Upper lobe of left lung (tissue), 6 donors: ENCODE measurements around the gene TRA2B. TPM values are rescaled to one million over a fixed set of nuclear protein-coding genes. Genes with fewer than 3 reads are reported as not detected.

Experiments
- ATAC-seq, 2 donors: fragments of 200-7000 bp; cut with Tn5 transposase; one replicate each; pipeline ENCODE4 v1.9.1; 2022; ENCODE audit warnings: mild to moderate bottlenecking in 2 of 2, moderate library complexity in 2 of 2; ENCODE audit not compliant: low FRiP score in 2 of 2
- DNase-seq, 2 donors: peaks; one replicate each; pipeline ENCODE4 v3.0.0-alpha.2; 2019 to 2020
- H3K27ac ChIP-seq, 4 donors: fragments of 200-600 bp; sonication (generic); one replicate each; pipeline ENCODE4 v1.5.1; 2016 to 2019
- H3K27me3 ChIP-seq, 4 donors: fragments of 200-600 bp; sonication (generic); one replicate each; pipeline ENCODE4 v1.5.1; 2017 to 2019
- H3K36me3 ChIP-seq, 4 donors: fragments of 200-600 bp; sonication (generic); one replicate each; pipeline ENCODE4 v1.5.1; 2016 to 2019
- H3K4me1 ChIP-seq, 4 donors: fragments of 200-600 bp; sonication (generic); one replicate each; pipeline ENCODE4 v1.5.1; 2018 to 2019
- H3K4me3 ChIP-seq, 4 donors: fragments of 200-600 bp; sonication (generic); one replicate each; pipeline ENCODE4 v1.5.1; 2017 to 2019; ENCODE audit warnings: mild to moderate bottlenecking in 2 of 4, moderate library complexity in 1 of 4
- H3K9me3 ChIP-seq, 4 donors: fragments of 200-600 bp; sonication (generic); one replicate each; pipeline ENCODE4 v1.5.1; 2018 to 2019
- CTCF ChIP-seq, 6 experiments: fragments of 450-650 bp in 4 of 6; fragments of 200-600 bp in 2 of 6; sonication (generic) in 2 of 6; IDR thresholded peaks; one replicate each; pipeline ENCODE4 v1.5.1; 2016 to 2019; ENCODE audit warnings: antibody characterized with exemption in 6 of 6
- EP300 ChIP-seq, 4 donors: sonication (generic); formaldehyde crosslinking; IDR thresholded peaks; one replicate each; pipeline ENCODE4 v1.5.1; 2017; ENCODE audit warnings: antibody characterized with exemption in 4 of 4, control low read depth in 2 of 4
- POLR2A ChIP-seq, 4 donors: fragments of 450-650 bp; IDR thresholded peaks; one replicate each; pipeline ENCODE4 v1.5.1; 2016 to 2017; ENCODE audit warnings: antibody characterized with exemption in 4 of 4, mild to moderate bottlenecking in 2 of 4
- POLR2AphosphoS5 ChIP-seq, 2 donors: sonication (generic); formaldehyde crosslinking; IDR thresholded peaks; one replicate each; pipeline ENCODE4 v1.5.1; 2017; ENCODE audit warnings: antibody characterized with exemption in 2 of 2
- WGBS, 2 donors: methylation state at CpG; one replicate each; pipeline ENCODE4 v1.1.5; 2017 to 2018; 5-methylcytosine and 5-hydroxymethylcytosine counted together
- total RNA-seq, 6 donors: library from RNA; depleted of rRNA in 4 of 6; stranded (reverse); fragments of >200 nt in 4 of 6; gene quantifications; one replicate each; pipeline versions ENCODE4 v1.1.0 to v1.2.1, GENCODE V29; 2016 to 2021
- donor health status: DM: no; HTN: no; CAD: no; lungs with moderate emphysema.
- donor health status: DM: no; HTN: yes; CAD: no; lungs with severe emphysema.

TRA2B gene
- total RNA-seq, 6 donors from 2014 or later: 90.9 to 336 (median 124) TPM

- 52 to 84% methylated on average over 2 of the region's 2 CpGs for WGBS, 2 donors
- Histone ChIP-seq H3K27me3 (no peaks in the 10 kb centered on the region), H3K36me3 (no peaks in the 10 kb centered on the region), H3K9me3 (no peaks in the 10 kb centered on the region), H3K4me1 (no peaks in the 10 kb centered on the region), H3K27ac (no peak overlapping the region), H3K4me3 (no peak overlapping the region)
- DNase-seq: no peak
- no peak for TF ChIP-seq POLR2AphosphoS5 (IDR thresholded peaks at IDR 0.05)
- TF ChIP-seq POLR2A (IDR thresholded peaks at IDR 0.05): no peak
- no peak for TF ChIP-seq CTCF (IDR thresholded peaks at IDR 0.05)
- TF ChIP-seq EP300 (IDR thresholded peaks at IDR 0.05): no peak
- ATAC-seq: no peak
These were observed 27.7 kb upstream of the TRA2B start for GRCh38 chr3:185965496-185965895.

GRCh38 chr3:185961675-185962232 is 23.9 kb upstream of the TRA2B start:
- Histone ChIP-seq H3K4me3 (no peak overlapping the region), H3K4me1 (peaks cover 0 to 3% (median 1%) of the 10 kb centered on the region in 4 donors), H3K9me3 (no peaks in the 10 kb centered on the region), H3K36me3 (no peaks in the 10 kb centered on the region), H3K27ac (no peak overlapping the region), H3K27me3 (no peaks in the 10 kb centered on the region)
- TF ChIP-seq POLR2A (IDR thresholded peaks at IDR 0.05) (no peak), POLR2AphosphoS5 (IDR thresholded peaks at IDR 0.05) (no peak), CTCF (IDR thresholded peaks at IDR 0.05) (no peak), EP300 (IDR thresholded peaks at IDR 0.05) (no peak)
- no peak for DNase-seq
- no peak for ATAC-seq
- WGBS, 2 donors: 87 to 97% methylated on average over 4 of the region's 4 CpGs

GRCh38 chr3:185960522-185961288 is 22.9 kb upstream of the TRA2B start:
- no peaks in the 10 kb centered on the region for H3K9me3 ChIP-seq
- peak overlapping the region in 3 of 4 donors; percentile 2 to 26 (median 20) for H3K4me3 ChIP-seq
- TF ChIP-seq CTCF (IDR thresholded peaks at IDR 0.05) (no peak), EP300 (IDR thresholded peaks at IDR 0.05) (no peak), POLR2A (IDR thresholded peaks at IDR 0.05) (no peak), POLR2AphosphoS5 (IDR thresholded peaks at IDR 0.05) (no peak)
- peak overlapping the region; percentile 64 to 80 (median 75) for H3K27ac ChIP-seq
- H3K4me1 ChIP-seq: peaks cover 0 to 3% (median 1%) of the 10 kb centered on the region in 4 donors
- H3K27me3 ChIP-seq: no peaks in the 10 kb centered on the region
- ATAC-seq (peak in 1 of 2 donors; percentile 7), DNase-seq (no peak)
- 77 to 86% methylated on average over 4 of the region's 4 CpGs for WGBS, 2 donors
- H3K36me3 ChIP-seq: no peaks in the 10 kb centered on the region

- Histone ChIP-seq H3K36me3 (no peaks in the 10 kb centered on the region), H3K27me3 (no peaks in the 10 kb centered on the region), H3K9me3 (no peaks in the 10 kb centered on the region), H3K4me3 (peak overlapping the region in 3 of 4 donors; percentile 2 to 26 (median 20)), H3K4me1 (peaks cover 0 to 3% (median 1%) of the 10 kb centered on the region in 4 donors), H3K27ac (peak overlapping the region; percentile 64 to 80 (median 75))
- ATAC-seq (peak; percentile 70 to 83), DNase-seq (peak in 1 of 2 donors; percentile 70)
- 31 to 36% methylated on average over 5 of the region's 5 CpGs for WGBS, 2 donors
- TF ChIP-seq POLR2A (IDR thresholded peaks at IDR 0.05) (peak in 2 of 4 donors; percentile 19 to 42), EP300 (IDR thresholded peaks at IDR 0.05) (no peak), POLR2AphosphoS5 (IDR thresholded peaks at IDR 0.05) (no peak), CTCF (IDR thresholded peaks at IDR 0.05) (no peak)
These were observed 22.1 kb upstream of the TRA2B start for GRCh38 chr3:185959609-185960521.
